Lower leg skin (tissue), 4 donors: Measurements from ENCODE around the gene C10orf67. TPM values are rescaled to one million over a fixed set of nuclear protein-coding genes. Genes with fewer than 3 reads are reported as not detected.

Experiments used
- DNase-seq, 2 donors: peaks; one replicate each; pipeline ENCODE4 v3.0.0-alpha.2; 2019; ENCODE audit warnings: low spot score in 2 of 2
- H3K4me3 ChIP-seq: fragments of 200-600 bp; sonication (generic); 2 replicates; pipeline ENCODE4 v1.5.1; 2017; ENCODE audit warnings: mild to moderate bottlenecking, low read depth; ENCODE audit not compliant: poor library complexity, severe bottlenecking
- POLR2A ChIP-seq, 2 donors: fragments of 450-650 bp; IDR thresholded peaks; one replicate each; pipeline ENCODE4 v1.6.1; 2016 to 2017; ENCODE audit warnings: antibody characterized with exemption in 2 of 2, mild to moderate bottlenecking in 1 of 2, moderate library complexity in 1 of 2
- WGBS, 2 donors: methylation state at CpG; one replicate each; pipeline ENCODE4 v1.1.5; 2018; 5-methylcytosine and 5-hydroxymethylcytosine counted together
- intact Hi-C: fragments of 100-400 bp; cut with DNase I; formaldehyde crosslinking; loops from one replicate; pipeline ENCODE4 v1.15.0; 2023; ENCODE audit warnings: low total_unique reads
- total RNA-seq, 4 donors: library from RNA; depleted of rRNA; stranded (reverse); fragments of >200 nt; gene quantifications; one replicate each; pipeline ENCODE4 v1.1.0, GENCODE V29; 2016
- TF ChIP-seq, protein P1 (sequence below), 3 donors: fragments of 450-650 bp; IDR thresholded peaks; one replicate each; pipeline ENCODE4 v1.5.1; 2016; ENCODE audit warnings: antibody characterized with exemption in 3 of 3, mild to moderate bottlenecking in 3 of 3, moderate library complexity in 2 of 3

C10orf67 gene
- total RNA-seq, 4 donors from 2014 or later, result 0.30 to 1.3 (median 0.65) TPM

DNA sequence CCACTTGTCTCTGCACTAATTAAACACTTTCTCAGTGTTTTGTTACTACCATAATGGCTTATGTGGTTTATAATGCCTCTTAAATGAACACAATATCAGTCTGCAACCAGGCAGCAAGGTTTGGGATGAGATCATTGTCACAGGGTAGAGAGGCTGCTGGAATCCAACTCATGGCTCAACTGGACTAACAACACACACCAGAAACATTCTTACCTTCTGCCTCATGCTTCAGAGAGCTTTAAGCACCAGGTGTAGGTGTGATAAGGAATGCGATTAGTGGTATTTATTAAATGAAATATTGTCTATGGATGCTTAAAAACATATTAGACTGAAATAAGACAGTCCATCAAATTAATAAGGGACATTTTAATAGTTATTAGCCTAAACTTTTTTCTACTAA, 127.1 kb downstream of the C10orf67 start:
- 90 to 96% methylated on average over 1 of the region's 1 CpG for WGBS, 2 donors
- no peak overlapping the region for H3K4me3 ChIP-seq
- intact Hi-C loops, result no loop called here
- no peak for DNase-seq
- TF ChIP-seq POLR2A (IDR thresholded peaks at IDR 0.05), result no peak
- TF ChIP-seq, protein P1, sequence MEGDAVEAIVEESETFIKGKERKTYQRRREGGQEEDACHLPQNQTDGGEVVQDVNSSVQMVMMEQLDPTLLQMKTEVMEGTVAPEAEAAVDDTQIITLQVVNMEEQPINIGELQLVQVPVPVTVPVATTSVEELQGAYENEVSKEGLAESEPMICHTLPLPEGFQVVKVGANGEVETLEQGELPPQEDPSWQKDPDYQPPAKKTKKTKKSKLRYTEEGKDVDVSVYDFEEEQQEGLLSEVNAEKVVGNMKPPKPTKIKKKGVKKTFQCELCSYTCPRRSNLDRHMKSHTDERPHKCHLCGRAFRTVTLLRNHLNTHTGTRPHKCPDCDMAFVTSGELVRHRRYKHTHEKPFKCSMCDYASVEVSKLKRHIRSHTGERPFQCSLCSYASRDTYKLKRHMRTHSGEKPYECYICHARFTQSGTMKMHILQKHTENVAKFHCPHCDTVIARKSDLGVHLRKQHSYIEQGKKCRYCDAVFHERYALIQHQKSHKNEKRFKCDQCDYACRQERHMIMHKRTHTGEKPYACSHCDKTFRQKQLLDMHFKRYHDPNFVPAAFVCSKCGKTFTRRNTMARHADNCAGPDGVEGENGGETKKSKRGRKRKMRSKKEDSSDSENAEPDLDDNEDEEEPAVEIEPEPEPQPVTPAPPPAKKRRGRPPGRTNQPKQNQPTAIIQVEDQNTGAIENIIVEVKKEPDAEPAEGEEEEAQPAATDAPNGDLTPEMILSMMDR (IDR thresholded peaks at IDR 0.05), result no peak

DNA sequence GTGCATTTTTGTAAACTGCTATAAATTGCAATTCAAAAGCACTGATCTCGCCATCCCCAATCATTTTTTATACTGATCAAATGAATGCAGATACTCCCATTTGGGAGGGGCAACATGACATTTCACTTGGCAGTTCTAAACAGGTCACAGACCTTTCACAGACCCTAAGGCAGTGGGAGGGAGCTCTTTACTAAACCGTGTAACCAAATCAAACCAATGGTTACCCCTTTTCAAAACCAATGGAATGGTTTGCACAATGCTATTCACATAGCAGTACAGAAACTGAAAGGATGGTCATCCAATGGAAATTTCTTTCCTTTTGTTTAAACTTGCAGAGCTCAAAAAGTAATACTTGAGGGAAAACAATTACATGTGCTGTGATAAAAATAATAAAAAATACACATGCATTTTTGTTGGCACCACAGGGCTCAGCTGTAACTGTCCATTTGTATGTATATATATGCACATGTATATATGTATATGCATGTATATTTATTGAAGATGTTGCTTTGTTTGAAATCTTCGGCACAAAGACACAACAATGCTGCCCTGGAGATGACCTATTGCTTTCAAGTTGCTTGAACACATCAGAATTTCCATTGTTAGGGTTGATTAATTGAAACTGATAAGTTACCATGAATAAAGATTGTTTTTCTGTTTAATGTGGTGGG, 138.5 kb downstream of the C10orf67 start:
- no peak overlapping the region for H3K4me3 ChIP-seq
- intact Hi-C loops, result no loop called here
- TF ChIP-seq, protein P1 (IDR thresholded peaks at IDR 0.05), result no peak
- no peak for TF ChIP-seq POLR2A (IDR thresholded peaks at IDR 0.05)
- 37 to 52% methylated on average over 3 of the region's 3 CpGs for WGBS, 2 donors
- DNase-seq, result no peak

GRCh38 chr10:23204773-23205172, 139.8 kb downstream of the C10orf67 start:
- no peak for DNase-seq
- 8 to 11% methylated on average over 10 of the region's 10 CpGs for WGBS, 2 donors
- no peak for TF ChIP-seq POLR2A (IDR thresholded peaks at IDR 0.05)
- TF ChIP-seq, protein P1 (IDR thresholded peaks at IDR 0.05), result no peak
- no peak overlapping the region for H3K4me3 ChIP-seq
- intact Hi-C loops, result no loop called here

- H3K4me3 ChIP-seq, result no peak overlapping the region
- intact Hi-C loops, result no loop called here
- no peak for DNase-seq
- TF ChIP-seq, protein P1 (IDR thresholded peaks at IDR 0.05), result no peak
- TF ChIP-seq POLR2A (IDR thresholded peaks at IDR 0.05), result no peak
- WGBS, 2 donors, result 10 to 28% methylated on average over 29 of the region's 29 CpGs
Measured at GRCh38 chr10:23203369-23204325, 140.9 kb downstream of the C10orf67 start.

DNA sequence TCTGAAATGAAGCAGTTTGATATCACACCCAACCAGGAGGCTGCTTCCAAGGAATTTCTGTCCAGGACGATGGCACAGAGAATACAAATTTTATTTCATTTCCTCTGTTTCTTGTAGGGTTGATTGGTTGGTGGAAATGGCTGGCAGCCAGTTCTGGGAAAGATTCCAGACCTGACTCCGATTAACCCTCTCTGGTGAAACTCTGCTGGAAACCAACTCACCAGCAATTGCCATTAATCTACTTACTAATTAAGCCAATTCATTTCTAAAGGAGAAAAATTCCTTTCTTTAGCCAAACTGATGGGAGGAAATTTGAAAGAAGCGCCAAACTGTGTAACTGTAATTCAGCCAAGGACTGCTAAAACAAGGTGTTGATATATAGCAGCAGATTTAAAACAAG, 141.8 kb downstream of the C10orf67 start:
- DNase-seq, result no peak
- 1 to 7% methylated on average over 3 of the region's 3 CpGs for WGBS, 2 donors
- intact Hi-C loops, result no loop called here
- no peak overlapping the region for H3K4me3 ChIP-seq
- TF ChIP-seq POLR2A (IDR thresholded peaks at IDR 0.05), result no peak
- TF ChIP-seq, protein P1 (IDR thresholded peaks at IDR 0.05), result no peak
